WTC11 (cell line): ENCODE results near the gene WLS.

ENCODE experiments used
- CTCF ChIP-seq: fragments of 200-600 bp; IDR thresholded peaks from 2 replicates; pipeline ENCODE4 v1.8.0; 2022; ENCODE audit warnings: antibody characterized with exemption
- ETV6 ChIP-seq: sonication (generic); formaldehyde crosslinking; IDR thresholded peaks from 2 replicates; pipeline ENCODE4 v1.8.1; 2022; ENCODE audit warnings: mild to moderate bottlenecking, missing genetic modification reagents
- FOXJ3 ChIP-seq: sonication (generic); formaldehyde crosslinking; IDR thresholded peaks from 2 replicates; pipeline ENCODE4 v1.9.0; 2021; ENCODE audit warnings: missing genetic modification reagents, mild to moderate bottlenecking, borderline replicate concordance
- IRF2 ChIP-seq: sonication (generic); formaldehyde crosslinking; IDR thresholded peaks from 2 replicates; pipeline ENCODE4 v1.8.0; 2022; ENCODE audit warnings: low read depth, missing genetic modification reagents, borderline replicate concordance
- MAX ChIP-seq: sonication (generic); formaldehyde crosslinking; IDR thresholded peaks from 2 replicates; pipeline ENCODE4 v1.8.0; 2022; ENCODE audit warnings: mild to moderate bottlenecking, missing genetic modification reagents
- MYBL2 ChIP-seq: sonication (generic); formaldehyde crosslinking; IDR thresholded peaks from 2 replicates; pipeline ENCODE4 v1.8.1; 2023; ENCODE audit warnings: mild to moderate bottlenecking, moderate library complexity, missing genetic modification reagents
- ZBTB21 ChIP-seq: sonication (generic); formaldehyde crosslinking; IDR thresholded peaks from 2 replicates; pipeline ENCODE4 v1.8.1; 2023; ENCODE audit warnings: mild to moderate bottlenecking, missing genetic modification reagents, borderline replicate concordance
- ZNF416 ChIP-seq: fragments of 250-450 bp; sonication (Bioruptor Pico); IDR thresholded peaks from 2 replicates; pipeline ENCODE4 v1.9.0; 2021; ENCODE audit warnings: mild to moderate bottlenecking, inconsistent platforms
- TF ChIP-seq, protein P1 (sequence below): sonication (generic); formaldehyde crosslinking; IDR thresholded peaks from 2 replicates; pipeline ENCODE4 v1.8.1; 2022; ENCODE audit warnings: low read depth, mild to moderate bottlenecking, moderate library complexity, missing genetic modification reagents, borderline replicate concordance
- TF ChIP-seq, protein P2 (sequence below): sonication (generic); formaldehyde crosslinking; IDR thresholded peaks from 2 replicates; pipeline ENCODE4 v1.8.1; 2023; ENCODE audit warnings: mild to moderate bottlenecking, missing genetic modification reagents, borderline replicate concordance
- TF ChIP-seq, protein P3 (sequence below): sonication (generic); formaldehyde crosslinking; IDR thresholded peaks from 2 replicates; pipeline ENCODE4 v1.8.1; 2022; ENCODE audit warnings: mild to moderate bottlenecking, moderate library complexity, missing genetic modification reagents

GRCh38 chr1:68218490-68218889 is 13.8 kb downstream of the WLS start:
- no peak for TF ChIP-seq ETV6 (CRISPR knock-in tag)
- no peak for TF ChIP-seq CTCF
- no peak for TF ChIP-seq MAX
- TF ChIP-seq, protein P1, sequence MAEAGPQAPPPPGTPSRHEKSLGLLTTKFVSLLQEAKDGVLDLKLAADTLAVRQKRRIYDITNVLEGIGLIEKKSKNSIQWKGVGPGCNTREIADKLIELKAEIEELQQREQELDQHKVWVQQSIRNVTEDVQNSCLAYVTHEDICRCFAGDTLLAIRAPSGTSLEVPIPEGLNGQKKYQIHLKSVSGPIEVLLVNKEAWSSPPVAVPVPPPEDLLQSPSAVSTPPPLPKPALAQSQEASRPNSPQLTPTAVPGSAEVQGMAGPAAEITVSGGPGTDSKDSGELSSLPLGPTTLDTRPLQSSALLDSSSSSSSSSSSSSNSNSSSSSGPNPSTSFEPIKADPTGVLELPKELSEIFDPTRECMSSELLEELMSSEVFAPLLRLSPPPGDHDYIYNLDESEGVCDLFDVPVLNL (CRISPR knock-in tag) = no peak
- no peak for TF ChIP-seq ZBTB21
- TF ChIP-seq FOXJ3 (CRISPR knock-in tag) = no peak
- TF ChIP-seq, protein P2, sequence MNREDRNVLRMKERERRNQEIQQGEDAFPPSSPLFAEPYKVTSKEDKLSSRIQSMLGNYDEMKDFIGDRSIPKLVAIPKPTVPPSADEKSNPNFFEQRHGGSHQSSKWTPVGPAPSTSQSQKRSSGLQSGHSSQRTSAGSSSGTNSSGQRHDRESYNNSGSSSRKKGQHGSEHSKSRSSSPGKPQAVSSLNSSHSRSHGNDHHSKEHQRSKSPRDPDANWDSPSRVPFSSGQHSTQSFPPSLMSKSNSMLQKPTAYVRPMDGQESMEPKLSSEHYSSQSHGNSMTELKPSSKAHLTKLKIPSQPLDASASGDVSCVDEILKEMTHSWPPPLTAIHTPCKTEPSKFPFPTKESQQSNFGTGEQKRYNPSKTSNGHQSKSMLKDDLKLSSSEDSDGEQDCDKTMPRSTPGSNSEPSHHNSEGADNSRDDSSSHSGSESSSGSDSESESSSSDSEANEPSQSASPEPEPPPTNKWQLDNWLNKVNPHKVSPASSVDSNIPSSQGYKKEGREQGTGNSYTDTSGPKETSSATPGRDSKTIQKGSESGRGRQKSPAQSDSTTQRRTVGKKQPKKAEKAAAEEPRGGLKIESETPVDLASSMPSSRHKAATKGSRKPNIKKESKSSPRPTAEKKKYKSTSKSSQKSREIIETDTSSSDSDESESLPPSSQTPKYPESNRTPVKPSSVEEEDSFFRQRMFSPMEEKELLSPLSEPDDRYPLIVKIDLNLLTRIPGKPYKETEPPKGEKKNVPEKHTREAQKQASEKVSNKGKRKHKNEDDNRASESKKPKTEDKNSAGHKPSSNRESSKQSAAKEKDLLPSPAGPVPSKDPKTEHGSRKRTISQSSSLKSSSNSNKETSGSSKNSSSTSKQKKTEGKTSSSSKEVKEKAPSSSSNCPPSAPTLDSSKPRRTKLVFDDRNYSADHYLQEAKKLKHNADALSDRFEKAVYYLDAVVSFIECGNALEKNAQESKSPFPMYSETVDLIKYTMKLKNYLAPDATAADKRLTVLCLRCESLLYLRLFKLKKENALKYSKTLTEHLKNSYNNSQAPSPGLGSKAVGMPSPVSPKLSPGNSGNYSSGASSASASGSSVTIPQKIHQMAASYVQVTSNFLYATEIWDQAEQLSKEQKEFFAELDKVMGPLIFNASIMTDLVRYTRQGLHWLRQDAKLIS (CRISPR knock-in tag) = no peak
- TF ChIP-seq ZNF416 (CRISPR knock-in tag) = no peak
- no peak for TF ChIP-seq IRF2
- TF ChIP-seq MYBL2 (CRISPR knock-in tag) = no peak
- TF ChIP-seq, protein P3, sequence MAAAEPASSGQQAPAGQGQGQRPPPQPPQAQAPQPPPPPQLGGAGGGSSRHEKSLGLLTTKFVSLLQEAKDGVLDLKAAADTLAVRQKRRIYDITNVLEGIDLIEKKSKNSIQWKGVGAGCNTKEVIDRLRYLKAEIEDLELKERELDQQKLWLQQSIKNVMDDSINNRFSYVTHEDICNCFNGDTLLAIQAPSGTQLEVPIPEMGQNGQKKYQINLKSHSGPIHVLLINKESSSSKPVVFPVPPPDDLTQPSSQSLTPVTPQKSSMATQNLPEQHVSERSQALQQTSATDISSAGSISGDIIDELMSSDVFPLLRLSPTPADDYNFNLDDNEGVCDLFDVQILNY (CRISPR knock-in tag) = no peak
